22Rv1 (cell line): ENCODE data around the gene SMC2.

Experiments used
- H3K27ac ChIP-seq: fragments of 450-650 bp; 2 replicates; pipeline ENCODE4 v1.5.1; 2017
- ZFX ChIP-seq: fragments of 450-650 bp; IDR thresholded peaks from 2 replicates; pipeline ENCODE4 v1.6.1; 2017; ENCODE audit warnings: antibody characterized with exemption, borderline replicate concordance
- TF ChIP-seq, protein P1 (sequence below): fragments of 450-650 bp; IDR thresholded peaks from 2 replicates; pipeline ENCODE4 v1.5.1; 2017; ENCODE audit warnings: mild to moderate bottlenecking

Gene SMC2

DNA sequence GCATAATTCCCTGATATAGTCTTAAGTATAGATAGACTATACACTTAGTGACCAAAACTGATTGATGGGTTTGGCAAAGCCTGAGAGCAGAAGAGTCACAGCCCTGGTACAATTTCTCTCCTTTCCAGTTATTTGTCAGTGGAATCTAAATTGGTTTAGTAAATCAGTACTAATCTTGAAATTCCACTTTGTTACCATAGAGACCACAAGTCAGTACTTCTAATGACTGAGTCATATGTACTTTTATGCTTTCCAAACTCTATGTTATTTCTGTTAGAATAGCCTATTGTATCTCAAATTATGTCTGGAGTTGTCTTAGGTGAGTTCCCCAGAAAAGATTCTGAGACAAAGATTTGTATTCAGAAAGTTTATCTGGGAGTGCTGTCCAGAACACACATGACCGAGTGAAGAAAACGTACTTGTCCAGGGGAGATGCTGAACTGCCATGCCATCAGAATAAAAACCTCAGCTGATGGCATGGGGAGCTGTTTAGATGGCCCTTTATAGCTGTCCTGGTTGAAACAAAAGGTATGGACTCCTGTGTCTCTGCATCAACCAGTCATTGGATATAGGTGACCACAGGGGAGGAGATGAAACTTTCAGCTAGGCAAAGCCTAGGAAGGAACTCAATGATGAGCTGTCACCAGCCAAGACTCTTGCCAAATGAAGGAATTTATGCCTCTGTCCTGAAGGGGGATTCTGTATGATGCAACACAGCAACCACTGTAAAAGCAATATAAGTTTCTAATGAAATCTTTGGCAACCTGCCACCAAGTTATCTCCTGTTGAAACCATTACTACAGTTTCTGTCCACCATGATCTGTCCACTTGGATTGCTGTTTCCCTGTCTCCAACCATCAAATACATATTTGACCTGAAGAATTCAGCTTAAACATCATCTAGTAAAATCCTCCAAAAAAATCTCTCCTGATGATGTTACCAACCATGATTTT, 18.0 kb upstream of the SMC2 start:
- TF ChIP-seq, protein P1, sequence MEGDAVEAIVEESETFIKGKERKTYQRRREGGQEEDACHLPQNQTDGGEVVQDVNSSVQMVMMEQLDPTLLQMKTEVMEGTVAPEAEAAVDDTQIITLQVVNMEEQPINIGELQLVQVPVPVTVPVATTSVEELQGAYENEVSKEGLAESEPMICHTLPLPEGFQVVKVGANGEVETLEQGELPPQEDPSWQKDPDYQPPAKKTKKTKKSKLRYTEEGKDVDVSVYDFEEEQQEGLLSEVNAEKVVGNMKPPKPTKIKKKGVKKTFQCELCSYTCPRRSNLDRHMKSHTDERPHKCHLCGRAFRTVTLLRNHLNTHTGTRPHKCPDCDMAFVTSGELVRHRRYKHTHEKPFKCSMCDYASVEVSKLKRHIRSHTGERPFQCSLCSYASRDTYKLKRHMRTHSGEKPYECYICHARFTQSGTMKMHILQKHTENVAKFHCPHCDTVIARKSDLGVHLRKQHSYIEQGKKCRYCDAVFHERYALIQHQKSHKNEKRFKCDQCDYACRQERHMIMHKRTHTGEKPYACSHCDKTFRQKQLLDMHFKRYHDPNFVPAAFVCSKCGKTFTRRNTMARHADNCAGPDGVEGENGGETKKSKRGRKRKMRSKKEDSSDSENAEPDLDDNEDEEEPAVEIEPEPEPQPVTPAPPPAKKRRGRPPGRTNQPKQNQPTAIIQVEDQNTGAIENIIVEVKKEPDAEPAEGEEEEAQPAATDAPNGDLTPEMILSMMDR = no peak
- TF ChIP-seq ZFX = no peak
- no peak overlapping the region for H3K27ac ChIP-seq

DNA sequence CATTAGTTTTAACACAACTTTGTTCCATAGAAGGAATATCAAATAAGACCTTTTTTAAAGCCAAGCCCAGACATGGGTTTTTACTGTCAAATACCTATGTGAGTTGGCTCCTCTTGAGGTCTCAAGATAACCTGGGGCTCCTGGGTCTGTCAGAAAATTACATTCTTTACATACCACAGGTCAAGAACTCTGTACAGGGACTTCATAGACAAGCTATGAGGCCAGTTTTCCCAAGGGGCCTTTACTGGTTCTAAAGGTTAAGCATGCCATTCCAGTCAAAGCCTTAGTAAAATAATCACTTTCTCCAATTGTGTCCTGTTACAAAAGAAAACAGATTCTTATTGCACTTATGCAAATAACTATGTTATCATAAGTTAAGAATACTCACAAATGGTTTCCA, 15.5 kb upstream of the SMC2 start:
- H3K27ac ChIP-seq = no peak overlapping the region
- TF ChIP-seq, protein P1 = no peak
- no peak for TF ChIP-seq ZFX

DNA sequence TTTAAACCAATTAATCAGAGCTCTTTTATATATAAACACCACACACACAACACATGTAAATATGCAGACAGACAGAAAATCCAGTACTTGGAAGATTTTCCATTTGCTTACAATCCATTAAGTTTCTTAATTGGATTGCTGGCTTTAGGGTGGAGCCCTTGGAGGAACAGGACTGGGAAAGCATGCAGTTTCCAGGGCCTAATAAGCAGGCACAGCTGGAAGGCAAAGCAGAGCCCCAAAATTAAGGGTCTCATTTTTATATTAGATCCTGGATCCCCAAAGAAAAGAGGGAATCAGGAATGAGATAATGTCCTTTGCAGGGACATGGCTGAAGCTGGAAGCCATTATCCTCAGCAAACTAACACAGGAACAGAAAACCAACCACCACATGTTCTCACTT, 13.1 kb upstream of the SMC2 start:
- no peak for TF ChIP-seq ZFX
- TF ChIP-seq, protein P1 = no peak
- H3K27ac ChIP-seq = no peak overlapping the region

DNA sequence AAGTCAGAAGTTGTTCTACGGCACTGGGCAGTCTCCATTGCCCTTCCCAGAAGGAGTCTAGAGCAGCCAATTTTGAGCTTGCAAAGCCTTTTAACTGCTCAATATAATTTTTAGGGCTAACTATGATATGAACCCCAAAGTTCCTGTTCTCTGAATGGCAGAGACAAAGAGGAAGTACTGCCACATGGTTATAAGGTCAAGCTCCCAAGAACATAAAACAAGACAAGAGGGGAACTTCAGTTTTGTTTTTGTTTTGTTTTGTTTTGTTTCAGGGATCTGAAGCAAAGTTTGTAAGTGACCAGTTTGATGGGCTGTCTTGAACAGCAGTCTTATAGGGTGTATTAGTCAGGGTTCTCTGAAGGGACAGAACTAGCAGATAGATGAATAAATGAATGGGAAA, 11.9 kb upstream of the SMC2 start:
- no peak for TF ChIP-seq ZFX
- TF ChIP-seq, protein P1 = no peak
- no peak overlapping the region for H3K27ac ChIP-seq

DNA sequence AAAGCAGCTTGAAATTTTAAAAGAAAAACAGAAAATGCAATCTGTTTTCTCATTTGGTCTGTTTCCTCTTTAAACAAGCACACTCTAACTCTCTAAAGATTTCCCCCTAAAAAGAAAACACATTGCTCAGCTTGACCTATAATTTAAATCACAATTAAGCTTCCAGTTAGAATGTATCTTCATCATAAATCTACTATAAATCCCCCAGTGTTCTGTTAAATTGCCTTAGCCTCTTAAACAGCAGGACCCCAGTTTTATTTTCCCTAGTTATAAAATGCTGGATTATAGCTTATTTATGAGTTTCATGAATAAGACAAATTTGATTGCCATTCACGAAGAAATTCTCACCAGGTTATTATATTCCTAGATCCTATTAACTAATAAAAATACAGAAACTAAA, 8.6 kb upstream of the SMC2 start:
- no peak overlapping the region for H3K27ac ChIP-seq
- TF ChIP-seq, protein P1 = no peak
- no peak for TF ChIP-seq ZFX

DNA sequence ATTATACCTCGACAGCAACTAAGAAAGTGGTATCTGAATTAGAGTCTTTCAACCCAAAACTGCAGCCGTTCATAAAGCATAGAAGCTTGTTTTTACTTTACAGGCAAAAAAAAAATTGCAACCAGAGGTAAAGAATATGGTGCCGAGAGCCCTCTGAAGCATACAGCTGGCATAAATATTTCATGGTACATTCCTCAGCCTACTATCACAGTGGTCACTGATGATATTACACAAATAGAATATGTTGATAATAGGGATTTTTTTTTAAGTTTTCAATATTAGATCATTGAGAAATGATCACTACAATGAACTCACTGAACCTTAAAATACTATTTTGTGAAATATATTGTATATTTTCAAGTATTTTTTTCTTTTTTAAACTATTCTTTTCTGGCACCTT, 6.2 kb upstream of the SMC2 start:
- H3K27ac ChIP-seq = no peak overlapping the region
- TF ChIP-seq, protein P1 = no peak
- no peak for TF ChIP-seq ZFX

DNA sequence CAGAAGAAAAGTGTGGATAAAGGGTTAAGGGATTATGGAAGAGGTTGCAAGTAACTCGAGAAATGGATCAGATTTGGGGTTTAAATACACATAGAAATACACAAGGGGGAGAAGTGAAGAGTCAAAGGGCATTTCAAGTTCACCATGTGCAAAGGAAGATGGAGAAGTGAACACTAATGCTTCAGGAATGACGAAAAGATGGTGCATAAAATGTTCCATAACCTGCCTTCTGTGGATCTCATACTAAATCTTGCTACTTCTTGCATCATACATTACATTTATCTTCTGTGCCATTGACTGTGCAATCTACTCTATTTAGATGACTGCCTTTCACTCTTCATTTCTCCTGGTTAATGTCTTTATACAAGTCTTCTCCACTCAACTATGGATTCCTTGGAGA, 5.7 kb upstream of the SMC2 start:
- no peak for TF ChIP-seq ZFX
- TF ChIP-seq, protein P1 = no peak
- H3K27ac ChIP-seq = no peak overlapping the region
